Progenitor cell of endocrine pancreas (in vitro differentiated cells): Measurements from ENCODE around the gene MAP3K7. TPM values are rescaled to one million over a fixed set of nuclear protein-coding genes. Genes with fewer than 3 reads are reported as not detected.

ENCODE experiments used
- DNase-seq: peaks from one replicate; pipeline ENCODE4 v3.0.0; 2021; ENCODE audit warnings: low spot score; ENCODE audit not compliant: unreplicated experiment
- H3K27ac Mint-ChIP-seq: 2 replicates; pipeline ENCODE4 v1.8.0; 2021; ENCODE audit warnings: mild to moderate bottlenecking, moderate library complexity, mixed read lengths
- H3K27me3 Mint-ChIP-seq: 2 replicates; pipeline ENCODE4 v1.8.0; 2021; ENCODE audit warnings: mixed read lengths
- H3K36me3 Mint-ChIP-seq: 2 replicates; pipeline ENCODE4 v1.8.0; 2022; ENCODE audit warnings: mixed read lengths; ENCODE audit not compliant: insufficient read depth
- H3K4me1 Mint-ChIP-seq: 2 replicates; pipeline ENCODE4 v1.8.0; 2021; ENCODE audit warnings: low read depth, mixed read lengths
- H3K4me3 Mint-ChIP-seq: 2 replicates; pipeline ENCODE4 v1.8.0; 2021; ENCODE audit warnings: low read depth, mild to moderate bottlenecking, moderate library complexity, mixed read lengths
- H3K9me3 Mint-ChIP-seq: 2 replicates; pipeline ENCODE4 v1.8.0; 2021; ENCODE audit warnings: low read depth, mixed read lengths
- long read RNA-seq: library from polyadenylated mRNA; unstranded; transcript quantifications from one replicate; pipeline ENCODE4 v2.0.0, GENCODE V29; 2020
- total RNA-seq: library from RNA; stranded (reverse); gene quantifications from 2 replicates; pipeline ENCODE4 v1.2.1, GENCODE V29; 2021
- TF ChIP-seq, protein P1 (sequence below): fragments of 200-600 bp; sonication (generic); IDR thresholded peaks from one replicate; pipeline ENCODE4 v1.5.0; 2021; ENCODE audit warnings: antibody characterized with exemption, mild to moderate bottlenecking; ENCODE audit not compliant: unreplicated experiment

The MAP3K7 gene
- total RNA-seq, result 40.3 and 41.6 TPM in 2 replicates
- long read RNA-seq, full-length matches to known transcripts, result 251 of 335 reads
- long read RNA-seq, partial matches to known transcripts, result 21 of 335 reads
- long read RNA-seq, other reads (novel, unspliced or antisense), result 63 of 335 reads

DNA sequence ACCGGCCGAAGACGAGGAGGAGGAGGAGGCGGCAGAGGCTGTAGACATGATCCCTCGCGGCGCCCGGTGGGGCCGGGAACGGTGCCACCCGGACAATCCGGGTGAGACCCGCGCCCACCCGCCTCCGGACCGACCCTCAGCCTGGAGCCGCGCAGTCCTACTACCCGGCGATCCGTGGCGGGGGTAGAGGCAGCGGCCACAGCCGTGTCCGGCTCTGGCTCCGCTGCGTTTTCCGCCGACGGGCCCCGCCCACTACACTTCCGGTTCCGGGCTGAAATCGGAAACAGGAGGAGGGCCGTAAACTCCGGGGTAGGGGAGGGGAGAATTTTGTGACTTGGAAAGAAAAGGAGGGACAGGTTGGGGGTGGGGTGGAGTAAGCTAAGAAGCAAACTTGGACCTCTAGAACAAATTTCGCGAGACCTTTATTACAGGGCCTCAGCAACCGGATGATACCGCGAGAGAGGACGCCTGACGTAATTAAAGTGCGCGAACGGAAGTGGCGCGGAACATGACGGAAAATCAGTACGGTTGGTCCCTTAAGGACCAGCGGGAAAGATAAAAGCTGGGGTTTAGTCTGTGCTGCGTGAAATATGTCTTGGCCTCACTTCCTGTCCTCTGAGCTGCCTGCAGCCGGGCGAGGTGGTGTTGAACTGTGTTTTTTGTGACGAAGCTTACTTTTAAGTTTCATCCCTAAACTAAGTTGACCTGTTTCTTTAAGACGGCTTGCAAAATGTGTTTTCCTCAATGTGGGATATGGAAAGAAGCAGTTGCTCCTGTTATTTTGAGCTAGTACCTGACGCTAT lies at the start of gene MAP3K7:
MAP3K7 (minus strand) TSS at position 237 of the 803 bp plus-strand sequence; CDS start at position 48, 189 bp downstream.
- no peaks in the 10 kb centered on the region for H3K36me3 Mint-ChIP-seq
- peaks cover 19% of the 10 kb centered on the region for H3K27me3 Mint-ChIP-seq
- H3K9me3 Mint-ChIP-seq, result no peaks in the 10 kb centered on the region
- DNase-seq, result peak; percentile 75
- peak within 1 kb of the TSS; percentile 98 for H3K4me3 Mint-ChIP-seq
- H3K27ac Mint-ChIP-seq, result peak within 1 kb of the TSS; percentile 100
- H3K4me1 Mint-ChIP-seq, result peaks cover 20% of the 10 kb centered on the region
- TF ChIP-seq, protein P1, sequence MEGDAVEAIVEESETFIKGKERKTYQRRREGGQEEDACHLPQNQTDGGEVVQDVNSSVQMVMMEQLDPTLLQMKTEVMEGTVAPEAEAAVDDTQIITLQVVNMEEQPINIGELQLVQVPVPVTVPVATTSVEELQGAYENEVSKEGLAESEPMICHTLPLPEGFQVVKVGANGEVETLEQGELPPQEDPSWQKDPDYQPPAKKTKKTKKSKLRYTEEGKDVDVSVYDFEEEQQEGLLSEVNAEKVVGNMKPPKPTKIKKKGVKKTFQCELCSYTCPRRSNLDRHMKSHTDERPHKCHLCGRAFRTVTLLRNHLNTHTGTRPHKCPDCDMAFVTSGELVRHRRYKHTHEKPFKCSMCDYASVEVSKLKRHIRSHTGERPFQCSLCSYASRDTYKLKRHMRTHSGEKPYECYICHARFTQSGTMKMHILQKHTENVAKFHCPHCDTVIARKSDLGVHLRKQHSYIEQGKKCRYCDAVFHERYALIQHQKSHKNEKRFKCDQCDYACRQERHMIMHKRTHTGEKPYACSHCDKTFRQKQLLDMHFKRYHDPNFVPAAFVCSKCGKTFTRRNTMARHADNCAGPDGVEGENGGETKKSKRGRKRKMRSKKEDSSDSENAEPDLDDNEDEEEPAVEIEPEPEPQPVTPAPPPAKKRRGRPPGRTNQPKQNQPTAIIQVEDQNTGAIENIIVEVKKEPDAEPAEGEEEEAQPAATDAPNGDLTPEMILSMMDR, result no peak

DNA sequence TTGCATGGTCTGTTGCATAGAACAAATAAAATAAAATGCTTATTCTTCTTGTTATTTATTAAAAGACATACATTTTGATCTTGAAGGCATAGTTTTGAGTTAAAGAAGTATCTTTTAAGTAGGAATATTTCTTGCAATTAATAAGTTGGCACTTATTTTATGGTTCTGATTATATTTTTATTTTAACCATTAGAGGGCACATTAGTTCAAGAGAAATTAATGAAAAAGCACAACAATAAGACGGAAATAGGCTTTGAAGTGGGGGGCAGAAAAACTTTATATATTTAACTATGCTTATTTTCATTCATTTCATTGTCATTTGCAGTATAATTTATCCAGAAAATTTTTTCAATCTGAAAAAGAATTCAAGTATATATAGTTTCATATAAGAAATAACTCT lies 44.2 kb upstream of the MAP3K7 start:
- TF ChIP-seq, protein P1, result no peak
- Mint-ChIP-seq H3K4me3 (no peak overlapping the region), H3K36me3 (no peaks in the 10 kb centered on the region), H3K27ac (no peak overlapping the region), H3K4me1 (peaks cover 1% of the 10 kb centered on the region), H3K27me3 (no peaks in the 10 kb centered on the region), H3K9me3 (peaks cover 6% of the 10 kb centered on the region)
- DNase-seq, result no peak

DNA sequence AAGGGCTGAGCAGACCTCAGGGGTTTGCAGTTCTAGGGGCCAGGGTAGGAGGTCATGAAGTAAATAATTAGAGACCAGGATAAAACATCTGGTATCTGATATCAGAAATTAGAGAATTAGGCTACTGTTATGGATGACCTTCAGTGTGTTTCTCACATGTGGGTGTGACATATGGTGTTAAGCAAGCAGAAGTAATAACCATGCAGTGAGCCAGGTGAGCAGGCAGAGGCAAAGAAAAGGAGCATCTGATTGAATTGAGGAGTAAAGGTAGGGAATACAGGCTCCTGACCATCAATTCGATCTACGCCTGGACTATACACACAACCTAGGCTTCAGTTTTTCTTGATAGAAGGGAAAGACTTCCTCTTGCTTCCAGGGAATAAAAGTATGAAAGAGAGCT lies 34.7 kb upstream of the MAP3K7 start:
- Mint-ChIP-seq H3K4me3 (no peak overlapping the region), H3K27me3 (peaks cover 18% of the 10 kb centered on the region), H3K27ac (no peak overlapping the region), H3K4me1 (no peaks in the 10 kb centered on the region), H3K36me3 (no peaks in the 10 kb centered on the region), H3K9me3 (peaks cover 14% of the 10 kb centered on the region)
- no peak for DNase-seq
- TF ChIP-seq, protein P1, result no peak

DNA sequence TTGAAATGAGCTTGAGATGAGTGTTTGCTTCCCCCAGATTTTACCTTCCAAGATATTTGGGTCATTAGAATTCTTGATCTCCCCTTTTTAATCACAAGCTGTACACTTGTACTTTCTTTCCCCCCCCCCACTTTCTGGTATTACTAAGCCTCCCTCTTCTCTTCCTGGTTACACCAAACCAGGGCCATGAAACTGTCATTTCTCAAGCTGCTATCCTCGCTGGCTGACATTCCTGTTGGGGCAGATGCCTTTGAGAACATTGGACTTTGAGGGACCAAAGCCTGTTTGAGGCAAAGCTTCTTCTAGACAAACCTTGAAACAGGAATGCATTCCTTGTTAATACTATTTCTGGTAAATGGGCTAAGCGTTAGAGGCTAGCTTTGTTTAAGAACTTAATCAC lies 32.3 kb upstream of the MAP3K7 start:
- Mint-ChIP-seq H3K4me1 (no peaks in the 10 kb centered on the region), H3K27me3 (peaks cover 35% of the 10 kb centered on the region), H3K36me3 (no peaks in the 10 kb centered on the region), H3K4me3 (no peak overlapping the region), H3K27ac (no peak overlapping the region), H3K9me3 (peaks cover 1% of the 10 kb centered on the region)
- TF ChIP-seq, protein P1, result no peak
- no peak for DNase-seq

DNA sequence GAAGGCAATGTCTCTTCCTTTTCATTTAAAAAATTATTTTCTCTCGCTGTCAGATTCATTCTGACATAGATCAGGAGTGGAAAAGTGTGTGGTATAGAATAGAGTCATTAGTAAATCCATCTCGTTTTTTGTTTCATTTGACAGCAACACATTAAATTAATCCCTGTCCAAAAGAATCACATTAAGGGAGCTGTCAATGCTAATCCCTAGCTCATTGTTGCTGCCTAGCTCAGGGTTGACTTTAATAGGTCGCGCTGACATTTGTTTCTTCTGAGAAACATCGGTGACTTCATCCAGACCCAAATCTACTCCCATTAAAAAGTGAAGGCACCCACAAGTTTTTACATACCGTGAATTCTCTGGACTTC lies 25.4 kb upstream of the MAP3K7 start:
- no peak overlapping the region for H3K27ac Mint-ChIP-seq
- DNase-seq, result no peak
- TF ChIP-seq, protein P1, result no peak
- peaks cover 67% of the 10 kb centered on the region for H3K27me3 Mint-ChIP-seq
- peaks cover 8% of the 10 kb centered on the region for H3K4me1 Mint-ChIP-seq
- no peaks in the 10 kb centered on the region for H3K36me3 Mint-ChIP-seq
- H3K9me3 Mint-ChIP-seq, result no peaks in the 10 kb centered on the region
- H3K4me3 Mint-ChIP-seq, result peak overlapping the region; percentile 20
